IPS-15b (cell line): ENCODE data around the gene ZKSCAN5.
"Not testable (repeated sequence)": the region's sequence is repeated elsewhere in the genome, so short reads cannot be mapped to it uniquely, and the experiment has no call there.

ENCODE experiments used
- H3K27me3 ChIP-seq: one replicate; pipeline ENCODE4 v1.6.1; 2013; ENCODE audit warnings: low read length; ENCODE audit not compliant: control insufficient read depth, insufficient read depth
- H3K36me3 ChIP-seq: one replicate; pipeline ENCODE4 v1.6.1; 2013; ENCODE audit warnings: low read length; ENCODE audit not compliant: control insufficient read depth, insufficient read depth
- H3K4me1 ChIP-seq: one replicate; pipeline ENCODE4 v1.6.1; 2013; ENCODE audit warnings: mild to moderate bottlenecking, low read length; ENCODE audit not compliant: control insufficient read depth, insufficient read depth
- H3K4me3 ChIP-seq: one replicate; pipeline ENCODE4 v1.5.1; 2013; ENCODE audit warnings: low read depth, low read length
- H3K9ac ChIP-seq: one replicate; pipeline ENCODE4 v1.6.1; 2013; ENCODE audit warnings: low read depth, mild to moderate bottlenecking, low read length
- H3K9me3 ChIP-seq: one replicate; pipeline ENCODE4 v1.6.1; 2013; ENCODE audit warnings: mild to moderate bottlenecking, low read length; ENCODE audit not compliant: control insufficient read depth, insufficient read depth

Gene ZKSCAN5

DNA sequence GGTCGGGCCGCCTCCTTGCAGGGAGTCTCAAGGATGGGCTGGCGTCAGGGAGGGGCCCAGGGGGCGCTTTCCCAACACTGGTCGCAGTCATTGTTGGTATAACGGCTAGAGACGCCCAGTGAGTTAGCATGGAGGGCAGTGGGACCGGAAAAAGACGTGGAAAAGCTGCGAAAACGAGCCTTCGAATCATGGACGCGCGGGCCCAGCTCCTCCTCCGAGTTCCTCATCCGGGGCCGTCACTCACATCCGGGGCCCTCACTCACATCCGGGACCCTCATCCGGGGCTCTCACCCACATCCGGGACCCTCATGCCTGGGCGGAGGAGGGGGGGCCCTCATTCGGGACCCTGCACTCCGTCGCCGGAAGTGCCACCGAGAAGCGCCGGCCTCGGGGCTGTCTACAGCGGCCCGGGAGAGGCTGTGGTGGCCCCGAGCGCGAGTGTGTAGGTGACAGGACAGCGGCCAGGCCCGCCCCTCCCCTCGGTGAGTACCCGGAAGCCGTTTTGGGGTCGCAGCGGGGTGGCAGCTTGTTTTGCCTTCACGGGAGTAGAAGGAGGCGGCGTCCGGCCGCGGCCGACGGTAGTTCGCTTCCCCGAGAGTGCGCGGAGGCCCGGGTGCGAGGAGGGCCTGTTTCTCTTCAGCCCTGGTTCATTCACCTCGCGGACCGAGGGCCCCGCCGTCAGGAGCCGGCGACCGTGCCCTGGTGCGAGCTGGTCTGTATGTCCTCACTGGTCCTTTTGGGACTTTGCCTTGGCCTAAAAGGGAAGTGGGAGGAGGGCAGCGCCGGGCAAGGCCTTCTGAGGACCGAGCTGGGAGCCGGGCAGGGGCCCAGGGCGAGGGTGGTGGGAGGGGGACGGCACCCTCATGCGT lies 54.1 kb downstream of the ZKSCAN5 start, which contains the start of gene ZNF655:
ZNF655 (plus strand) TSS at position 337 of the 869 bp plus-strand sequence. CDS start 1,918 bp downstream, outside the sequence.
- Histone ChIP-seq H3K9ac (peak within 1 kb of the TSS; percentile 97), H3K4me1 (no peaks in the 10 kb centered on the region), H3K36me3 (peaks cover 20% of the 10 kb centered on the region), H3K9me3 (no peaks in the 10 kb centered on the region), H3K4me3 (peak within 1 kb of the TSS; percentile 99), H3K27me3 (no peaks in the 10 kb centered on the region)

DNA sequence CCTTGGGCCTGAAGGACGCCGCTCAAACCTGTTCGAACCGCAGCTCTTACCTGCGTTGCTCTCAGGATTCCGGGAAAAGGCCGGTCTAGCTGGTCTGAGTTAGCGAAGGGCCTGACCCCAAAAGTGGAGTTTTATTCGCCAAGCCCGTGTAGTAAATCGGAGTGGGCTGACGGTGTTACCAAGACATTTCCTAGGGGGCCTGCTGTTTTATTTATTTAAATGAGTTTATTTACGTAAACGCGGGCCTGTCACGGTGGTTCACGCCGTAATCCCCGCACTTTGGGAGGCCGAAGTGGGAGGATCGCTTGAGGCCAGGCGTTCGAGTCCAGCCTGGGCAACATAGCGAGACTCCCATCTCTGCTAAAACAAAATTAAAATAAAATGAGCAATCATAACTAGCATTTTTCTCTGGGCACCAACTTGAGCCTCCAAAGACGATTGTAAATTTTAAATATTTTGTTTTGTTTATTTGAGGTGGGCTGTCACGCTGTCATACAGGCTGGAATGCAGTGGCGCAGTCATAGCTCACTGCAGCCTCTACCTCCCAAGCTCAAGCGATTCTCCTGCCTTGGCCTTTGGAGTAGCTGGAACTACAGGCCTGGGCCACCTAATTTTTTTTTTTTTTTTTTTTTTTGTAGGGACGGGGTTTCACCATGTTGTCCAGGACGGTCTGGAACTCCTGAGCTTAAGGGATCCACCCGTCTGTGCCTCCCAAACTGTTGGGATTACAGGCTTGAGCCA lies 54.9 kb downstream of the ZKSCAN5 start:
- Histone ChIP-seq H3K9ac (peak overlapping the region; percentile 90), H3K27me3 (no peaks in the 10 kb centered on the region), H3K4me1 (no peaks in the 10 kb centered on the region), H3K36me3 (peaks cover 24% of the 10 kb centered on the region), H3K9me3 (no peaks in the 10 kb centered on the region), H3K4me3 (peak overlapping the region; percentile 99)

DNA sequence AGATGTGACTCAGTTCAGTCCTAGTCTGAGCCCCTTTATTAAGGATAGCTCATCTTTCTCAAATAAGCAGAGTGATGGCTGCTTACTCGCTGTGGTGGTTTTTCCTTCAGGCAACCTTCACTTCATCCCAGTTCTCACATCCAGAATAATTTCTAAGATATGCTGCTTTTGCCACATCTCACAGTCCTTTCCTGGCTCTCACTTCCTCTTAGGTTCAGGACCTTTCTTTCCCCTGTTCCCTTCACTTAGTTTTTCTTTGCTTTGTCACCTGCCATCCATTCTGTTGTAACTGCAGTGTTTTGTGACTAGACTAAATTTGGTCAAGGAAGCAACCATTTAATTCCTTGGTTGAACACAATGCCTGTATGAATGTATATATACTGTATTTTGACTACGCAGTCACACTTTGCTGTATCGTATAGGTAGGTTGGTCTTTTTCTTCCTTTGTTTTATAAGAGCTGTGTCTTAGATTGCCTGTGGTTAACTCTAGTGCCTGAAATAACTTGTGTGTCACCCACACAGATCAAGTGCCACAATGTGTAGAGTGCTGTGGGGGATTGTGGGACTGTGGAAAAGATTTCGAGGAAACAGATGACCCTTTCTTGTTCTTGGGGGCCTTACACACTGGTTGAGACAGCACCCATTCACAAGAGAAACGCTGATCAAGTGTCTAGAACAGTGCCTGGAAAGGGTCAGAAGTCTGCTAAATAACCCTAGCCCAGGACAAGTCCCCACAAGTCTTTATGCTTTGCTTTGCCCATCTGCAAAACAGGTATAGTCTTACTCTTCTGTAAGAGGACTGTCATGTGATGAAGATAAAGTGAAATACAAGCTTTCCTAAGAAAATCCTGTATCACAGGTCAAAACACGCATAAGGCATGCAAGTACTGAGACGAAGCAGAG lies 56.6 kb downstream of the ZKSCAN5 start:
- H3K36me3 ChIP-seq = peaks cover 24% of the 10 kb centered on the region
- no peak overlapping the region for H3K9ac ChIP-seq
- no peaks in the 10 kb centered on the region for H3K27me3 ChIP-seq
- H3K9me3 ChIP-seq = no peaks in the 10 kb centered on the region
- H3K4me3 ChIP-seq = no peak overlapping the region
- H3K4me1 ChIP-seq = no peaks in the 10 kb centered on the region

DNA sequence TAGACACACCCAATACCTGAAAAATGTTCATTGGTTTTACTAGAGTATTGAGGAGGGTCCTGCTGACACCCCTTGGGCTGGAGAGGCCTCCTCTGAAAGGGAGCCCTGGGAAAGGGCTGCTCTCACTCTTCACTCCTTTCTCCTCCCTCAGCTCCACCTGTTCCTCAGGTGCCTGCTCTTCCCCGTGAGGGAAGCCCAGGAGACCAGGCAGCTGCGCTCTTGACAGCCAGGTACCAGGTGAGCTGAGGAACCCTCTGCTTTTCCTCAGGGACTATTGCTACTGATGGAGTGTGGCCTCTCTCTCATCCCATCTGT lies 57.2 kb downstream of the ZKSCAN5 start:
- Histone ChIP-seq H3K36me3 (peaks cover 29% of the 10 kb centered on the region), H3K4me1 (no peaks in the 10 kb centered on the region), H3K27me3 (no peaks in the 10 kb centered on the region), H3K4me3 (no peak overlapping the region), H3K9me3 (no peaks in the 10 kb centered on the region), H3K9ac (no peak overlapping the region)

DNA sequence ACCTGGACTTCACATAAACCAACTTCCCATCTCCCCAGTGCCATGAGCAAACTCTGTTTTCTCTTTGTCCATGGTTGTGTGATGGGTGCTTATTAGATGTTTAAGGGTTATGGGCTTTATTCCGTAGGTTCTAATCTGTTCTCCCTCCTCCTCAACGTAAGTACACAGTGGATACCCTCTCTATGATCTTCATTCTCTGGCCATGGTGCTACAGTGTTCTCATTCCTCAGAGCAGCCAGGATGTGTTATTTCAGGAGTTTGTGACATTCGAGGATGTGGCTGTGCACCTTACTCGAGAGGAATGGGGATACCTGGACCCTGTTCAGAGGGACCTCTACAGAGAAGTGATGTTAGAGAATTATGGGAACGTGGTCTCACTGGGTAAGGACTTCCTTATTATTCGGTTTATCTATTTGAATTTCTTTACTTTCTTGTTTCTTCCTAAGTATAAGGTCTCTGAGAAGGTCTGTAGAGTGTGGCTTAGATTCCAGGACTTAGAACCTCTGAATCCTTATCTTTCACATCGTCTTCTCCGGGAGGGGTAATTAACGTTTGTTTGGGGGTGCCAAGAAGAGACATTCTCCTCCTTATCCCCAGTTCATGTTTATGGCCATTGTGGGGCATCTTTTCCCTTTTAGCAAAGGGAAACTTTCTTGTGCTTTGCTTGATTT lies 57.8 kb downstream of the ZKSCAN5 start:
- no peak overlapping the region for H3K9ac ChIP-seq
- H3K9me3 ChIP-seq = no peaks in the 10 kb centered on the region
- H3K4me3 ChIP-seq = no peak overlapping the region
- peaks cover 29% of the 10 kb centered on the region for H3K36me3 ChIP-seq
- no peaks in the 10 kb centered on the region for H3K27me3 ChIP-seq
- H3K4me1 ChIP-seq = no peaks in the 10 kb centered on the region

DNA sequence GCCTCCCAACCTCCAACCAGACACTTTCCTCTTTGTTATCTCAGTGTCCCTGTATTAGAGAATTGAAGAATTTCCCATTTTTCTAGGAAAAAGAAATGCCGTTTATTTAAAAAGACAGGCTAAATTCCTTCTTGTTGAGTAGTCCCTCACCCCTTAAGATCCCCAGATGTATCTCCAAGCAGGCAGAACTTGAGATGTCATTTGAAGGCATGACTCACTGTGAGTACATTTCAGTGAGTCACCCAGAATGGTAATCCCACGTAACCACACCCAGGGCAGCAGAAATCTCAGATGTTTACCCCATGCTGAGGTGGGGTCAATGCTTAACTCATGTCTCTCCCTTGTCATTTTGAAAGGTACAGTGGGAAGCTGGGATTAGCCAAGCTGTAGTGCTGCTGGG lies 58.4 kb downstream of the ZKSCAN5 start:
- no peak overlapping the region for H3K4me3 ChIP-seq
- H3K27me3 ChIP-seq = no peaks in the 10 kb centered on the region
- no peaks in the 10 kb centered on the region for H3K4me1 ChIP-seq
- peaks cover 29% of the 10 kb centered on the region for H3K36me3 ChIP-seq
- H3K9me3 ChIP-seq = no peaks in the 10 kb centered on the region
- no peak overlapping the region for H3K9ac ChIP-seq

DNA sequence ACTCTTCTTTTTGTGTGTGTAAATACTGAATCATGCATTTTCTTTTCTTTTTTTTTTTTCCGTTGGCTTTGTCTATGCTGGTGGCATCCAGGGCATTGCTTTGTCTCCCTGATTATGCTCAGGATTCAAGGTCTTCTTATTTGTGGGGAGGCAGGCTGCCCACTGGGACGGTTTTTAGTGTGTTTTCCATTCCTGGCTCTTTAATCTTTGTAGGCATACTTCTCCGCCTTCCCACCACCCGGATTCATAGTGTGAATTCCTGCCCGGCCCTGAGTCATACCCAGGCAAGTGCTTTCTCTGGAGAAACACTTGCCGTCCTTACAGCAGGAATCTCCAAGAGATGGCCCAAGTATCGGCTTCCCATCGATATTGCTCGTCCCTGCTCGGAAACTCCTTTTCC lies 59.2 kb downstream of the ZKSCAN5 start:
- no peaks in the 10 kb centered on the region for H3K4me1 ChIP-seq
- no peak overlapping the region for H3K4me3 ChIP-seq
- no peaks in the 10 kb centered on the region for H3K27me3 ChIP-seq
- H3K9me3 ChIP-seq = no peaks in the 10 kb centered on the region
- H3K9ac ChIP-seq = no peak overlapping the region
- H3K36me3 ChIP-seq = peaks cover 29% of the 10 kb centered on the region

DNA sequence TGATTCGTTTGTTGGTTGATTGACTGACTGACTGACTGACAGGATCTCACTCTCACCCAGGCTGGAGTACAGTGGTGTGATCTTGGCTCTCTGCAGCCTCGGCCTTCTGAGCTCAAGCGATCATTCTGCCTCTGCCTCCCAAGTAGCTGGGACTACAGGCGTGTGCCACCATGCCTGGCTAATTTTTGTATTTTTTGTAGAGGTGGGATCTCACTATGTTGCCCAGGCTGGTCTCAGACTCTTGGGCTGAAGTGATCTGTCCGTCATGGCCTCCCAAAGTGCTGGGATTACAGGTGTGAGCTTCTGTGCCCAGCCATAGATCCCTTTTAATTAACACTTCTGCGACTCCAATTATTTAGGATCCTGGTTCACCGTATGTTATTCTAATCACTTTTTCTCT lies 64.3 kb downstream of the ZKSCAN5 start:
- H3K9ac ChIP-seq, H3K9me3 ChIP-seq, H3K4me1 ChIP-seq, H3K27me3 ChIP-seq, H3K4me3 ChIP-seq: not testable (repeated sequence)
- peaks cover 14% of the 10 kb centered on the region for H3K36me3 ChIP-seq

DNA sequence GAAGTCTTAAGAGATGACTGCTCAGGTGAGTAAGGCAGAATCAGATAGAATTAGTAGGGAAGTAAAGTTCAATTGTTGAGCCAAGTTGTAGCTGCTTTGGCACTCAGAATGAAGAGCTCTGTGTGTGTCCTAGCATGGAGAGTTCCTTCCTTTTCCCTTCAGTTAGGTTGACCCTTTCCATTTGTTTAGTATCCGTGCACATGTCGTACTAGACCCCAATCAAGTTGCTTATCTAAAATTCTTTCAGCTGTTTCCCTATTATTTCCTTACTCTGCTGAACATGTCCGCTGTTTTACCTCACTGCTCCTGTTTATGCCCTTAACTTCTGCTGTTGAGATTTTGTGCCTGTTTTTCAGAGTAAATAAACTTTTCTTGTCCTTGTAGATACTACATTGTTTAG lies 67.3 kb downstream of the ZKSCAN5 start:
- Histone ChIP-seq H3K27me3 (no peaks in the 10 kb centered on the region), H3K36me3 (peaks cover 7% of the 10 kb centered on the region), H3K4me1 (peaks cover 7% of the 10 kb centered on the region), H3K4me3 (no peak overlapping the region), H3K9ac (no peak overlapping the region), H3K9me3 (no peaks in the 10 kb centered on the region)

DNA sequence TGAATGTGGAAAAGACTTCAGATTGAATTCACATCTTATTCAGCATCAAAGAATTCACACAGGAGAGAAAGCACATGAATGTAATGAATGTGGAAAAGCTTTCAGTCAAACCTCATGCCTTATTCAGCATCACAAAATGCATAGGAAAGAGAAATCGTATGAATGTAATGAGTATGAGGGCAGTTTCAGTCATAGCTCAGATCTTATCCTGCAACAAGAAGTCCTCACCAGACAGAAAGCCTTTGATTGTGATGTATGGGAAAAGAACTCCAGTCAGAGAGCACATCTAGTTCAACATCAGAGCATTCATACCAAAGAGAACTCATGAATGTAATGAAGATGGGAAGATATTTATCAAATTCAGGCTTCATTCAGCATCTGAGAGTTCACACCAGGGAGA lies 68.8 kb downstream of the ZKSCAN5 start:
- no peak overlapping the region for H3K9ac ChIP-seq
- H3K4me1 ChIP-seq = peaks cover 7% of the 10 kb centered on the region
- H3K27me3 ChIP-seq = no peaks in the 10 kb centered on the region
- H3K36me3 ChIP-seq = peaks cover 7% of the 10 kb centered on the region
- H3K4me3 ChIP-seq = no peak overlapping the region
- no peaks in the 10 kb centered on the region for H3K9me3 ChIP-seq

DNA sequence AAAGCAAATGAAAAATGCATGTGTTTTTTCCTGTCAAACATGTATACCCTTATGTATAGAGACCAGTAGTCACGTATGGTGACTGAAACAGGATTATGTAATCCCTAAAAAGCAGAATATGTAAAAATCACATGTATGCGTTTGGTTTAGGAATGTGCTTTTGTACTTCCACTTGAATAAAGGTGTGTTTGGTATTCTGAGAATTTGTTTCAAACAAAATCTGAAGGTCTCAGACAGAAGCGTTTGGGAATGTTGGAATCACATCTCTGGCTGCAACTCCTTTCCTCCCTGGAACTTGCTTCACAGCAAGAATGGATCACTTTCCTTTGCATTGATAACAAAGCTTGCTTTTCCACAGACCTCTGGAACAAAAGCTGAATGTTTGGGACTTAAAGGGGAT lies 71.8 kb downstream of the ZKSCAN5 start:
- peaks cover 4% of the 10 kb centered on the region for H3K36me3 ChIP-seq
- no peak overlapping the region for H3K4me3 ChIP-seq
- H3K9me3 ChIP-seq = no peaks in the 10 kb centered on the region
- peaks cover 7% of the 10 kb centered on the region for H3K4me1 ChIP-seq
- H3K27me3 ChIP-seq = no peaks in the 10 kb centered on the region
- H3K9ac ChIP-seq = no peak overlapping the region
